Bronchial epithelial cell (primary cell): Measurements from ENCODE around the gene MAGEB5. TPM values are rescaled to one million over a fixed set of nuclear protein-coding genes. Genes with fewer than 3 reads are reported as not detected.
"Not testable (repeated sequence)": the region's sequence is repeated elsewhere in the genome, so short reads cannot be mapped to it uniquely, and the experiment has no call there.

Source experiments
- DNase-seq: peaks from one replicate; pipeline ENCODE4 v3.0.0-alpha.2; 2010; ENCODE audit warnings: low read depth
- FAIRE-seq: peaks from 2 replicates; lab custom pipeline; 2011; peaks lifted over from hg19 to GRCh38; lab: Jason Lieb, UNC
- H3K27me3 ChIP-seq: 2 replicates; pipeline ENCODE4 v1.5.1; 2011; ENCODE audit warnings: low read length; ENCODE audit not compliant: control insufficient read depth, insufficient read depth
- H3K36me3 ChIP-seq: 2 replicates; pipeline ENCODE4 v1.5.1; 2011; ENCODE audit warnings: low read length; ENCODE audit not compliant: control insufficient read depth, insufficient read depth
- H3K4me3 ChIP-seq: 2 replicates; pipeline ENCODE4 v1.5.1; 2011; ENCODE audit warnings: mild to moderate bottlenecking, low read depth, low read length, control low read depth
- CTCF ChIP-seq: IDR thresholded peaks from 2 replicates; pipeline ENCODE4 v1.5.1; 2011; ENCODE audit warnings: mild to moderate bottlenecking, moderate library complexity, low read length, control low read depth, inconsistent platforms; ENCODE audit not compliant: insufficient read depth, severe bottlenecking
- total RNA-seq: library from RNA; depleted of rRNA; stranded (reverse); fragments of >200 nt; gene quantifications from 2 replicates; pipeline ENCODE4 v1.2.1, GENCODE V29; 2014

Gene MAGEB5
- total RNA-seq = not detected in 2 replicates

GRCh38 chrX:26215869-26216268 is at the start of gene MAGEB5:
Gene MAGEB5 (plus strand): TSS chrX:26216169. CDS start chrX:26217302, 1,133 bp downstream.
- DNase-seq = no peak
- no peaks in the 10 kb centered on the region for H3K27me3 ChIP-seq
- no peaks in the 10 kb centered on the region for H3K36me3 ChIP-seq
- H3K4me3 ChIP-seq = no peak within 1 kb of the TSS
- no peak for FAIRE-seq
- TF ChIP-seq CTCF = no peak

GRCh38 chrX:26192204-26192603 is 23.8 kb upstream of the MAGEB5 start, which contains the start of gene MAGEB6:
Gene MAGEB6 (plus strand): TSS chrX:26192440. CDS start chrX:26193847, 1,407 bp downstream.
- no peaks in the 10 kb centered on the region for H3K36me3 ChIP-seq
- no peak for FAIRE-seq
- H3K27me3 ChIP-seq = no peaks in the 10 kb centered on the region
- TF ChIP-seq CTCF = no peak
- H3K4me3 ChIP-seq = no peak within 1 kb of the TSS
- DNase-seq = no peak

GRCh38 chrX:26203561-26203960 is 12.4 kb upstream of the MAGEB5 start:
- TF ChIP-seq CTCF = no peak
- Histone ChIP-seq H3K36me3 (no peaks in the 10 kb centered on the region), H3K4me3 (no peak overlapping the region), H3K27me3 (no peaks in the 10 kb centered on the region)
- FAIRE-seq (no peak), DNase-seq (no peak)

- FAIRE-seq, H3K27me3 ChIP-seq, H3K36me3 ChIP-seq, DNase-seq, H3K4me3 ChIP-seq: not testable (repeated sequence)
These were observed 11.3 kb upstream of the MAGEB5 start for GRCh38 chrX:26204717-26205116.

GRCh38 chrX:26208012-26208411 is 8.0 kb upstream of the MAGEB5 start:
- H3K27me3 ChIP-seq = no peaks in the 10 kb centered on the region
- TF ChIP-seq CTCF = no peak
- FAIRE-seq = no peak

GRCh38 chrX:26219351-26219750 is 3.4 kb downstream of the MAGEB5 start:
- Histone ChIP-seq H3K4me3 (no peak overlapping the region), H3K36me3 (no peaks in the 10 kb centered on the region)
- no peak for FAIRE-seq

More at GRCh38 chrX:26208012-26208411, 8.0 kb upstream of the MAGEB5 start:
- Histone ChIP-seq H3K36me3 (no peaks in the 10 kb centered on the region), H3K4me3 (no peak overlapping the region)
- no peak for DNase-seq

More at GRCh38 chrX:26219351-26219750, 3.4 kb downstream of the MAGEB5 start:
- DNase-seq = no peak
- TF ChIP-seq CTCF = no peak
- no peaks in the 10 kb centered on the region for H3K27me3 ChIP-seq
